Inflammatory macrophage (primary cell): Measurements from ENCODE around the gene TRIM64C.
"Not testable (repeated sequence)": the region's sequence is repeated elsewhere in the genome, so short reads cannot be mapped to it uniquely, and the experiment has no call there.

Experiments used
- DNase-seq, 2 donors: peaks; one replicate each; pipeline ENCODE4 v3.0.0-alpha.2; 2020 to 2022
- total RNA-seq, 18 experiments: gene quantifications; one replicate each; lab custom pipeline; 2026; ENCODE audit warnings: mixed read lengths in 6 of 18, inconsistent platforms in 2 of 18; lab: John Stamatoyannopoulos, UW

Gene TRIM64C, protein sequence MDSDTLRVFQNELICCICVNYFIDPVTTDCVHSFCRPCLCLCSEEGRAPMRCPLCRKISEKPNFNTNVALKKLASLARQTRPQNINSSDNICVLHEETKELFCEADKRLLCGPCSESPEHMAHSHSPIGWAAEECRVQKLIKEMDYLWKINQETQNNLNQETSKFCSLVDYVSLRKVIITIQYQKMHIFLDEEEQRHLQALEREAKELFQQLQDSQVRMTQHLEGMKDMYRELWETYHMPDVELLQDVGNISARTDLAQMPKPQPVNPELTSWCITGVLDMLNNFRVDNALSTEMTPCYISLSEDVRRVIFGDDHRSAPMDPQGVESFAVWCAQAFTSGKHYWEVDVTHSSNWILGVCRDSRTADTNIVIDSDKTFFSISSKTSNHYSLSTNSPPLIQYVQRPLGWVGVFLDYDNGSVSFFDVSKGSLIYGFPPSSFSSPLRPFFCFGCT
- total RNA-seq: 0 to 0.10 (median 0) reads per million in 18 experiments

DNA sequence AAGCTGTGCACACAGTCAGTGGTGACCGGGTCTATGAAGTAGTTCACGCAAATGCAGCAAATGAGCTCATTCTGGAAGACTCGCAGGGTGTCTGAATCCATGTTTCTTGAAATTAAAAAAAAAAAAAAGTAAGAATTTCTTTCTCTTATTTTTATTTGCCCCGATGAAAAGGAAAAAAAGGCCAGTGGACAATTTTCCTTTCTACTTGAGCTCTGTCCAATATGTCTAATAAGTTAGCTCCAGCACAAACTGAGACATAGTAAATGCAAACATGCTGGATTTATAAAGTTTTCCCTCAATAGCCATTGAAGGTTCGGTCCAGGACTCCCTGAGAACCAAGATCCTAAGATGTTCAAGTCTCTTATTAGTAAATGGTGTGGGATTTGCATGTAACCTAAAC lies at the start of gene TRIM64C:
TSS of gene TRIM64C (minus strand) at position 101 of the 400 bp plus-strand sequence. CDS start at position 101, 0 bp downstream.
- DNase-seq: not testable (repeated sequence)

DNA sequence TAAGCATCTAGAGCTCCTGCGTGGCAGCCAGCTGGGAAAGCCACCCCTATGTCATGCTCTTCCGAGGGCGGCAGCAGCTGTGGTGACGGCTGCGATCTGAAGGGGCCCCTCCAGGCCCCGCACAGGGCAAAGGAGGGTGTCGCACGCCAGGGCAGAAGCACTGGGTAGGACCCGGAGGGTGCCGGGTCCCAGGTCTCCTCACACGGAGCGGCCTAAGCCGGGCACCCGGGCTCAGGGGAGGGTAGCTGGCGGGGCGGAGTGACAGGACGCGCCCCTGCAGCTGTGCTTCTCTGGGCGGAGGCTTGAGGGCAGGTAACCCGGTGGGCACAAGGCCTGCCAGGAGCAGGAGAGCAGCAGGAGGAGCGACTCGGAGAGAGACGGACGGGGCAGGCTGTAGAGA lies 43.4 kb upstream of the TRIM64C start:
- DNase-seq: not testable (repeated sequence)

DNA sequence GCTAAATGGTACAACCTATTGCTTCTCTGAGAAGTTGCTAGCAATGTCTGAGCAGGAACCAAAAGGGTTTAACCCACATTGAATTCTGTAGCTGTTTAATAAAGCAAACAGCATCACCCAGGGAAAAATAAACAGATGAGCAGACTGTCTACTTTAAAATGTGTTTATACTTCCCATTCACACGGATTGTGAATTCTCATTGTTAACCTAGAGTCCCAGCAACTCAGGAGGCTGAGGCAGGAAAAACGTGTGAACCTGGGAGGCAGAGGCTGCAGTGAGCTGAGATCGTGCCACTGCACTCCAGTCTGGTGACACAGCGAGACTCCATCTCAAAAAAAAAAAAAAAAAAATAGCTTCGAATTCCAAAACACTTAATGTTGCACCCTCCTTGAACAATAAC lies 11.0 kb upstream of the TRIM64C start:
- not testable (repeated sequence) for DNase-seq

DNA sequence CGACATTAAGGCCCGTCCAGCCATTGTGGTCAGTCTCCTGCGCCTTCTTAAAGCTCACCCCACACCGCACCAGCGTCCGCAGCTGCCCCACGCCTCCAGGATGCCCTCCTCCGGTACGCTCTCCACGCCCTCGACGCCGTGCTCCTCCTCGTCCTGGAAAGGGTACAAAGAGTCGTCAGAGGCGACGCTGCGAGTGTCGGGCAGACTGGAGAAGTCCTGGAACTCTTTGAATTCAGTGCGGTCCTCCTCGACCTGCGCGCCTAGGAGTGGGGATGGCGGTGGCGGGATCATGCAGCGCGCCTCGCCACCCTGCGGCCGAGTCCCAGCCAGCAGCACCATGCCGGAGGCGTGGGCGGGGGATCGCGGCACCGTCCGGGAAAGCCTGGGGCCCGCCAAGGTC lies 9.1 kb downstream of the TRIM64C start:
- not testable (repeated sequence) for DNase-seq

DNA sequence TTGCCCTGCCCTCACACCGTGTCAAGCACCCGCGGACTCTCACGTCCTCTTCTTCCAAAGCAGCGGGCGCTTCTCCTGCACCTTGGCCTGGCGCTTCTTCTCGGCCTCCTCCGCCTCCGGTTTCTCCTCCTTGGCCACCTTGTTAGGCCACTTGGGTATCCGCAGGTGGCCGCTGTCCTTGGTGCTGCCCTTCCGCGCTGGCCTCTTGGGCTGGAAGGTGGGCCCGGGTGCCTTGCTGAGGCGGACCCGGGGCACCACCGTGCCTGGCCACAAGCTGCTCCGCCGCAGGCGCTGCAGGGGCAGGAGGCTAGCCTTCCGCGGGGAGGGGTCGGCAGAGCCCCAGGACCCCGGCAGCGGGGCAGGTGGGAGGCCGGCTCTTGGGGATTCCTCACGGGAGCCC lies 10.7 kb downstream of the TRIM64C start:
- DNase-seq: not testable (repeated sequence)

DNA sequence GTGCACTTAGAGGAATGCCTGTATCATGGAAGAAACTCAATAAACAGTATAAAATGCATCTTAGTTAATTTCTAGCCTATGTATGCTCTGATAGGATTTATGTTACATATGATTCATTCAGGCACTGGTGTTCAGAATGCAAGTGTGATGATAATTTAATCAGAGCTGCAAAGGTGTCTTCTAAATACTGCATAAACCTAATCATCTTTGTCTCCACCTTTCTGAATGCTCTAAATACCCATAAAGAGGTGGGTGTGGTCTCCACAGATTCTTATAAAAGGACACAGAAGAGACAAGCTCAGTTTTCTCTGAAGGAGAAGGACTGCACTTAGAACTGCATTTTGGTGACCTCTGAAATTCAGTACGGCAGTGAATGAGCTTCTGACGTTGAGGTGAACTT lies 30.4 kb downstream of the TRIM64C start, which contains the start of gene TRIM49B:
TSS of gene TRIM49B (plus strand) at position 301 of the 400 bp plus-strand sequence. CDS start 2,777 bp downstream, outside the sequence.
- DNase-seq: not testable (repeated sequence)
